Right lobe of liver (tissue), 4 donors: ENCODE results near the gene SLC44A1.

Source experiments
- POLR2A ChIP-seq: fragments of 450-650 bp; IDR thresholded peaks from one replicate; pipeline ENCODE4 v1.6.1; 2017; ENCODE audit warnings: antibody characterized with exemption, mild to moderate bottlenecking
- TF ChIP-seq, protein P1 (sequence below), 4 donors: fragments of 200-600 bp in 3 of 4; fragments of 450-650 bp in 1 of 4; IDR thresholded peaks; one replicate each; pipeline versions ENCODE4 v1.5.1 to v1.8.0; 2016 to 2022; ENCODE audit warnings: antibody characterized with exemption in 4 of 4, mild to moderate bottlenecking in 2 of 4
- donor health status: DM: no; HTN: no; CAD: no.
- donor health status: DM: no; HTN: no; CAD: no.
- donor health status: DM: no; HTN: yes; CAD: no.

DNA sequence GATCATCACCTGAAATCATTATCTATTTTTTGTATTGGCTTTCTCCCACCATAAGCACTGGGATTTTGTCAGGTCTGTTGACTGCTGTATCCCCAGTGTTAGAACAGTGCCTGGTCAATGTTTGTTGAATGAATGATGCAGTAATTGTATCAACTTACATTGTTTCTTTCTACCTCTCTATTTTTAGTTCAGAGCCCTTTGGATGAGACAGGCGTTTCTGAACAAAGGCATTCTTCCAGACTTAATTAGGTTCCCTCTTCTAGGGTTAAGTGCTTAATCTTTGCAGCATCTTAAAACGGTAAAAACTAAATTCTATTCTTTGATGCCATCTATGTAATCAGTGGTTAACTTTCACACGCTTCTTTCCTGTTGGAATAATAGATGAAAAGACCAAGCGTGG, 26.3 kb downstream of the SLC44A1 start:
- TF ChIP-seq, protein P1, sequence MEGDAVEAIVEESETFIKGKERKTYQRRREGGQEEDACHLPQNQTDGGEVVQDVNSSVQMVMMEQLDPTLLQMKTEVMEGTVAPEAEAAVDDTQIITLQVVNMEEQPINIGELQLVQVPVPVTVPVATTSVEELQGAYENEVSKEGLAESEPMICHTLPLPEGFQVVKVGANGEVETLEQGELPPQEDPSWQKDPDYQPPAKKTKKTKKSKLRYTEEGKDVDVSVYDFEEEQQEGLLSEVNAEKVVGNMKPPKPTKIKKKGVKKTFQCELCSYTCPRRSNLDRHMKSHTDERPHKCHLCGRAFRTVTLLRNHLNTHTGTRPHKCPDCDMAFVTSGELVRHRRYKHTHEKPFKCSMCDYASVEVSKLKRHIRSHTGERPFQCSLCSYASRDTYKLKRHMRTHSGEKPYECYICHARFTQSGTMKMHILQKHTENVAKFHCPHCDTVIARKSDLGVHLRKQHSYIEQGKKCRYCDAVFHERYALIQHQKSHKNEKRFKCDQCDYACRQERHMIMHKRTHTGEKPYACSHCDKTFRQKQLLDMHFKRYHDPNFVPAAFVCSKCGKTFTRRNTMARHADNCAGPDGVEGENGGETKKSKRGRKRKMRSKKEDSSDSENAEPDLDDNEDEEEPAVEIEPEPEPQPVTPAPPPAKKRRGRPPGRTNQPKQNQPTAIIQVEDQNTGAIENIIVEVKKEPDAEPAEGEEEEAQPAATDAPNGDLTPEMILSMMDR (IDR thresholded peaks at IDR 0.05), result no peak
- no peak for TF ChIP-seq POLR2A
